ENCODE results near the gene POLR1A. TPM values are rescaled to one million over a fixed set of nuclear protein-coding genes. Genes with fewer than 3 reads are reported as not detected.

POLR1A gene
- polyA plus RNA-seq, 1 donor = 19.3 TPM

DNA sequence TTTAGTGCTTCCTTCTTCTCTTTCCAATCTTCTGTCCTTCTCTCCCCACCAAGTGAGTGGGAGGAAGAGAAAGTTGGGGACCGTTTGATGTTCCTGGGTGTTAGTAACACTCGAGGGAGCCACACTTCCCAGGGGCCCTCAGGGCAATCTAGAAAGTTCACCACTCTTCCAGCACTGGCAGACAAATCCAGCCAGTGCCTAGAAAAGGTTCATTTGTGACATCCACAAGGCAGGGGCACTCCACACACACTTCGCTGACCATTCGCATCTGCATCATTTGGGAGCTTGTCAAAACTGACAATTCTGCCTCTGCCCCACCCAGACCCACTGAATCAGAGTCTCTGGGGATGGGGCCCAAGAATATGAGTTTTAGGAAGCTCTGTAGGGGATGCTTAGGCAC, 130.1 kb downstream of the POLR1A start:
- no peak for DNase-seq

GRCh38 chr2:85974390-85974789, 131.3 kb downstream of the POLR1A start:
- DNase-seq = no peak

GRCh38 chr2:85972355-85972754, 133.3 kb downstream of the POLR1A start:
- DNase-seq = no peak

DNA sequence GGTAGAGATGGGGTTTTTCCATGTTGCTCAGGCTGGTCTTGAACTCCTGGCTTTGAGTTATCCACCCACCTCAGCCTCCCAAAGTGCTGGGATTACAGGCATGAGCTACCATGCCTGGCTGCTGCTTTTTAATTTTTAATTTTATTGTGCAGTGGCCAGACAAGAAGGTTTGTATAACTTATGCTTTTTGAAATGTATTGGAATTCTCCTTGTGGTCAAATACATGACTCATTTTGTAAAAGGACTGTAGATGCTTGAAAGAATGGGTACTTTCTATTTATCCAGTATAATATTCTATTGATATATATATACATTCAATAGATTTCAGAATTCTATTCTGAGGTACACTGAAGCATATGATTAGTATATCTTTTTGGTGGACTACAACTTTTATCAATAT, 134.3 kb downstream of the POLR1A start:
- no peak for DNase-seq

Other genes starting within 250 kb of the POLR1A start
- 43.2 TPM for gene ST3GAL5, start 216.9 kb downstream of the POLR1A start, polyA plus RNA-seq (ENCODE audit: insufficient read length)
- 71.6 TPM for gene PTCD3, start 349 bp upstream of the POLR1A start, polyA plus RNA-seq (ENCODE audit: insufficient read length)
- gene IMMT, start 89.6 kb upstream of the POLR1A start, polyA plus RNA-seq (ENCODE audit: insufficient read length) = 71.7 TPM
- gene MRPL35, start 93.6 kb upstream of the POLR1A start, polyA plus RNA-seq (ENCODE audit: insufficient read length) = 29.2 TPM
- 88.7 TPM for gene REEP1, start 231.7 kb upstream of the POLR1A start, polyA plus RNA-seq (ENCODE audit: insufficient read length)

Data from hindlimb muscle (tissue), 1 donor.